SK-N-SH (cell line): Measurements from ENCODE around the gene STIP1. TPM values are rescaled to one million over a fixed set of nuclear protein-coding genes. Genes with fewer than 3 reads are reported as not detected.

Experiments used
- CTCF ChIA-PET: fragments of 300-600, 350-600 bp; formaldehyde crosslinking; extraction: SDS; loops from one replicate; lab custom pipeline; 2021; lab: Yijun Ruan, JAX
- POLR2A ChIA-PET: fragments of 350-600 bp; sonication (Branson Sonifier 250); formaldehyde crosslinking; extraction: SDS; loops from one replicate; lab custom pipeline; 2020; ENCODE audit warnings: antibody characterized with exemption, inconsistent platforms; lab: Yijun Ruan, JAX
- DNase-seq: peaks from one replicate; pipeline ENCODE4 v3.0.0; 2012
- H2AFZ ChIP-seq: fragments of 200-600 bp; sonication (generic); 2 replicates; pipeline ENCODE4 v1.8.1; 2016; ENCODE audit warnings: antibody characterized with exemption, mild to moderate bottlenecking, low read depth
- H3F3A ChIP-seq: fragments of 200-600 bp; sonication (generic); replicated peaks from 2 replicates; pipeline ENCODE3; 2016; ENCODE audit warnings: antibody characterized with exemption, mild to moderate bottlenecking; ENCODE audit not compliant: insufficient read depth
- H3K27ac ChIP-seq, 2 experiments: fragments of 200-500 bp in 1 of 2; fragments of 200-600 bp in 1 of 2; sonication (Bioruptor generic) in 1 of 2; sonication (generic), shearing (Covaris generic) in 1 of 2; 2 replicates each; pipeline versions ENCODE4 v1.5.1 to v1.6.1; 2014 to 2016; ENCODE audit warnings: low read depth in 2 of 2, inconsistent platforms in 1 of 2, low read length in 1 of 2, mild to moderate bottlenecking in 1 of 2, mixed read lengths in 1 of 2
- H3K27me3 ChIP-seq: fragments of 200-600 bp; sonication (generic), shearing (Covaris generic); 2 replicates; pipeline ENCODE4 v1.6.1; 2016; ENCODE audit warnings: mixed run types; ENCODE audit not compliant: insufficient read depth
- H3K36me3 ChIP-seq, 2 experiments: fragments of 200-500 bp in 1 of 2; fragments of 200-600 bp in 1 of 2; sonication (Bioruptor generic) in 1 of 2; sonication (generic) in 1 of 2; replicated peaks in 1 of 2; 2 replicates each; pipeline versions ENCODE3 to v1.5.1; 2014 to 2016; ENCODE audit warnings: low read length in 1 of 2, mild to moderate bottlenecking in 1 of 2; ENCODE audit not compliant: insufficient read depth in 2 of 2, control insufficient read depth in 1 of 2
- H3K4me1 ChIP-seq, 2 experiments: fragments of 200-500 bp in 1 of 2; fragments of 200-600 bp in 1 of 2; sonication (Bioruptor generic) in 1 of 2; sonication (generic), shearing (Covaris generic) in 1 of 2; 2 replicates each; pipeline versions ENCODE4 v1.5.1 to v1.6.1; 2014 to 2016; ENCODE audit warnings: low read depth in 1 of 2, low read length in 1 of 2, mixed run types in 1 of 2; ENCODE audit not compliant: insufficient read depth in 2 of 2, control insufficient read depth in 1 of 2
- H3K4me2 ChIP-seq: fragments of 200-600 bp; sonication (generic), shearing (Covaris generic); 2 replicates; pipeline ENCODE4 v1.6.1; 2017; ENCODE audit warnings: mixed run types
- H3K4me3 ChIP-seq, 2 experiments: fragments of 200-500 bp in 1 of 2; fragments of 200-600 bp in 1 of 2; sonication (Bioruptor generic) in 1 of 2; sonication (generic), shearing (Covaris generic) in 1 of 2; 2 replicates each; pipeline versions ENCODE4 v1.5.1 to v1.8.1; 2014 to 2016; ENCODE audit warnings: low read depth in 2 of 2, inconsistent platforms in 1 of 2, low read length in 1 of 2, mild to moderate bottlenecking in 1 of 2, mixed read lengths in 1 of 2, moderate library complexity in 1 of 2
- H3K79me2 ChIP-seq: fragments of 200-600 bp; sonication (generic); 2 replicates; pipeline ENCODE4 v1.8.1; 2017; ENCODE audit warnings: mild to moderate bottlenecking; ENCODE audit not compliant: insufficient read depth
- H3K9ac ChIP-seq: fragments of 200-600 bp; sonication (generic); 2 replicates; pipeline ENCODE4 v1.6.1; 2017; ENCODE audit warnings: mixed run types
- H3K9me2 ChIP-seq: fragments of 200-600 bp; sonication (generic); 2 replicates; pipeline ENCODE4 v1.6.1; 2017; ENCODE audit warnings: mixed run types
- H3K9me3 ChIP-seq: fragments of 200-600 bp; sonication (generic); 2 replicates; pipeline ENCODE4 v1.6.1; 2017; ENCODE audit warnings: mixed run types, mild to moderate bottlenecking, moderate library complexity
- H4K20me1 ChIP-seq: fragments of 200-600 bp; sonication (generic); 2 replicates; pipeline ENCODE4 v1.6.1; 2017; ENCODE audit warnings: mild to moderate bottlenecking, mixed run types; ENCODE audit not compliant: insufficient read depth
- CTCF ChIP-seq: fragments of 200-600 bp; sonication (generic); IDR thresholded peaks from 2 replicates; pipeline ENCODE4 v1.6.1; 2017; ENCODE audit warnings: antibody characterized with exemption, mild to moderate bottlenecking, moderate library complexity
- EZH2phosphoT487 ChIP-seq: fragments of 200-600 bp; sonication (generic); IDR thresholded peaks from 2 replicates; pipeline ENCODE4 v1.6.1; 2017; ENCODE audit warnings: low read depth, mixed run types, mild to moderate bottlenecking, antibody characterized with exemption, moderate library complexity, borderline replicate concordance
- GABPA ChIP-seq: IDR thresholded peaks from 2 replicates; pipeline ENCODE4 v1.4.0; 2012; ENCODE audit warnings: low read depth, mild to moderate bottlenecking
- IRF3 ChIP-seq: fragments of 150-350 bp; IDR thresholded peaks from 2 replicates; pipeline ENCODE4 v1.6.1; 2016; ENCODE audit warnings: mild to moderate bottlenecking, low read depth, low read length
- MEF2A ChIP-seq: IDR thresholded peaks from 2 replicates; pipeline ENCODE4 v1.4.0; 2012; ENCODE audit warnings: low read depth, borderline replicate concordance
- NFIC ChIP-seq: IDR thresholded peaks from 2 replicates; pipeline ENCODE4 v1.4.0; 2012; ENCODE audit warnings: borderline replicate concordance
- PBX3 ChIP-seq: IDR thresholded peaks from 2 replicates; pipeline ENCODE4; 2012
- POLR2AphosphoS5 ChIP-seq: IDR thresholded peaks from 2 replicates; pipeline ENCODE4 v1.6.1; 2012; ENCODE audit warnings: low read depth, low read length
- RXRA ChIP-seq: IDR thresholded peaks from 2 replicates; pipeline ENCODE4 v1.4.0; 2012; ENCODE audit warnings: low read depth, mild to moderate bottlenecking, borderline replicate concordance
- SMC3 ChIP-seq: IDR thresholded peaks from 2 replicates; pipeline ENCODE4 v1.6.1; 2012; ENCODE audit warnings: low read depth, low read length, improper control_type of control experiment
- TAF1 ChIP-seq: IDR thresholded peaks from 2 replicates; pipeline ENCODE4 v1.6.1; 2012; ENCODE audit warnings: low read depth, mild to moderate bottlenecking, low read length, moderate library complexity, borderline replicate concordance
- TEAD4 ChIP-seq: IDR thresholded peaks from 2 replicates; pipeline ENCODE4 v1.4.0; 2012; ENCODE audit warnings: mild to moderate bottlenecking, borderline replicate concordance; ENCODE audit not compliant: insufficient read depth
- USF1 ChIP-seq: IDR thresholded peaks from 2 replicates; pipeline ENCODE4 v1.4.0; 2012; ENCODE audit warnings: low read depth, borderline replicate concordance
- YY1 ChIP-seq: IDR thresholded peaks from 2 replicates; pipeline ENCODE4 v1.4.0; 2012; ENCODE audit warnings: low read depth, mild to moderate bottlenecking
- ZBTB33 ChIP-seq: IDR thresholded peaks from 2 replicates; pipeline ENCODE4 v1.4.0; 2012; ENCODE audit warnings: low read depth, borderline replicate concordance
- WGBS: methylation state at CpG from one replicate; pipeline ENCODE4 v1.1.6; 2017; ENCODE audit warnings: low lambda C conversion rate; 5-methylcytosine and 5-hydroxymethylcytosine counted together
- polyA plus RNA-seq, 3 experiments: library from polyadenylated mRNA; depleted of rRNA; stranded (reverse); fragments of >200 nt; gene quantifications; 2 replicates each; pipeline ENCODE4 v1.2.3, GENCODE V29; 2012

STIP1 gene
- polyA plus RNA-seq, 1 of the 3 experiments (the other 2 are of a cell fraction): 163 TPM

GRCh38 chr11:64241241-64241490 is 55.2 kb downstream of the STIP1 start (continued):
- no peak for TF ChIP-seq CTCF
- no peak for TF ChIP-seq TEAD4
- TF ChIP-seq USF1: no peak

- peak; percentile 95 for DNase-seq
- H3F3A ChIP-seq: peaks cover 28% of the 10 kb centered on the region
- H3K79me2 ChIP-seq: peaks cover 48% of the 10 kb centered on the region
- no peaks in the 10 kb centered on the region for H4K20me1 ChIP-seq
- peaks cover 15 to 38% of the 10 kb centered on the region in 2 experiments; a peak in 2 of 4 replicates for H3K4me1 ChIP-seq
- H3K9me2 ChIP-seq: no peaks in the 10 kb centered on the region
- peak overlapping the region; percentile 84 for H3K9ac ChIP-seq
- TF ChIP-seq RXRA: no peak
- TF ChIP-seq NFIC: no peak
- TF ChIP-seq TAF1: peak; percentile 66
- TF ChIP-seq GABPA: peak; percentile 7; the same call in 1 of the 2 replicates
- TF ChIP-seq ZBTB33: no peak
- TF ChIP-seq MEF2A: no peak
- TF ChIP-seq POLR2AphosphoS5: peak; percentile 65; the same call in 1 of the 2 replicates
- TF ChIP-seq YY1: peak; percentile 83
- TF ChIP-seq TEAD4: no peak
- TF ChIP-seq EZH2phosphoT487: no peak
- TF ChIP-seq USF1: no peak
- TF ChIP-seq IRF3: no peak
- peak; percentile 96 for TF ChIP-seq PBX3
- TF ChIP-seq SMC3: no peak
- WGBS: under 1% methylated on average over 34 of the region's 63 CpGs
- peak overlapping the region; percentile 67 to 90; a peak in 3 of 4 replicates for H3K27ac ChIP-seq
- H3K4me2 ChIP-seq: peak overlapping the region; percentile 98
- peaks cover 10 to 32% of the 10 kb centered on the region in 2 experiments for H3K36me3 ChIP-seq
- H3K27me3 ChIP-seq: no peaks in the 10 kb centered on the region
- no peaks in the 10 kb centered on the region for H3K9me3 ChIP-seq
- ChIA-PET CTCF (interaction anchor here (0.6 to 3.3 kb wide), 5 partner anchors 10 to 89 kb away, joined by 3 to 17 read pairs (median 6); partner anchors contain the start of gene PLCB3), POLR2A (interaction anchor here (0.6 to 12.4 kb wide), 13 partner anchors 8 to 152 kb away, joined by 3 to 112 read pairs (median 4); partner anchors contain the start of genes BAD, DNAJC4, ESRRA and GPR137)
- H3K4me3 ChIP-seq: peak overlapping the region; percentile 78 to 92
- 0 out of 2 replicates have a peak overlapping the region, but pooled peaks have one; percentile 0 for H2AFZ ChIP-seq
Measured at GRCh38 chr11:64241491-64242374, 55.8 kb downstream of the STIP1 start.
